ENCODE data around the gene ARAF.

- TF ChIP-seq, protein P1, sequence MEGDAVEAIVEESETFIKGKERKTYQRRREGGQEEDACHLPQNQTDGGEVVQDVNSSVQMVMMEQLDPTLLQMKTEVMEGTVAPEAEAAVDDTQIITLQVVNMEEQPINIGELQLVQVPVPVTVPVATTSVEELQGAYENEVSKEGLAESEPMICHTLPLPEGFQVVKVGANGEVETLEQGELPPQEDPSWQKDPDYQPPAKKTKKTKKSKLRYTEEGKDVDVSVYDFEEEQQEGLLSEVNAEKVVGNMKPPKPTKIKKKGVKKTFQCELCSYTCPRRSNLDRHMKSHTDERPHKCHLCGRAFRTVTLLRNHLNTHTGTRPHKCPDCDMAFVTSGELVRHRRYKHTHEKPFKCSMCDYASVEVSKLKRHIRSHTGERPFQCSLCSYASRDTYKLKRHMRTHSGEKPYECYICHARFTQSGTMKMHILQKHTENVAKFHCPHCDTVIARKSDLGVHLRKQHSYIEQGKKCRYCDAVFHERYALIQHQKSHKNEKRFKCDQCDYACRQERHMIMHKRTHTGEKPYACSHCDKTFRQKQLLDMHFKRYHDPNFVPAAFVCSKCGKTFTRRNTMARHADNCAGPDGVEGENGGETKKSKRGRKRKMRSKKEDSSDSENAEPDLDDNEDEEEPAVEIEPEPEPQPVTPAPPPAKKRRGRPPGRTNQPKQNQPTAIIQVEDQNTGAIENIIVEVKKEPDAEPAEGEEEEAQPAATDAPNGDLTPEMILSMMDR (IDR thresholded peaks at IDR 0.05; ENCODE audit: insufficient read depth, low read depth, low read length) = no peak
- TF ChIP-seq EZH2 (IDR thresholded peaks at IDR 0.05; ENCODE audit: insufficient read depth, low read length) = no peak
Observed at GRCh38 chrX:47597222-47597621, 36.2 kb downstream of the ARAF start.

Measured in astrocyte (in vitro differentiated cells and primary cell).